ENCODE measurements around the gene ROGDI.

- TF ChIP-seq CTCF (IDR thresholded peaks at IDR 0.05) (no peak), POLR2A (IDR thresholded peaks at IDR 0.05) (no peak)
Measured at GRCh38 chr16:4806280-4806679, 3.8 kb upstream of the ROGDI start.
